Left lung (tissue), 10 donors: ENCODE measurements around the gene ZNF639. TPM values are rescaled to one million over a fixed set of nuclear protein-coding genes. Genes with fewer than 3 reads are reported as not detected.

Experiments used
- ATAC-seq: fragments of 200-7000 bp; cut with Tn5 transposase; one replicate; pipeline ENCODE4 v1.9.1; 2020; ENCODE audit warnings: moderate library complexity
- DNase-seq, 4 donors: peaks; one replicate each; pipeline ENCODE4 v3.0.0-alpha.2; 2013 to 2020
- H3K27ac ChIP-seq, 2 donors: fragments of 200-600 bp; sonication (generic) in 1 of 2; one replicate each; pipeline versions ENCODE4 v1.5.0 to v1.8.0; 2020 to 2021
- H3K27me3 ChIP-seq, 2 donors: fragments of 200-600 bp; sonication (generic) in 1 of 2; one replicate each; pipeline versions ENCODE4 v1.5.0 to v1.8.0; 2020 to 2021
- H3K36me3 ChIP-seq, 2 donors: fragments of 200-600 bp; sonication (generic) in 1 of 2; one replicate each; pipeline versions ENCODE4 v1.5.0 to v1.8.0; 2020 to 2021
- H3K4me1 ChIP-seq, 2 donors: fragments of 200-600 bp; one replicate each; pipeline ENCODE4 v1.8.0; 2021
- H3K4me3 ChIP-seq, 2 donors: fragments of 200-600 bp; sonication (generic) in 1 of 2; one replicate each; pipeline versions ENCODE4 v1.5.0 to v1.8.0; 2020 to 2021; ENCODE audit warnings: mild to moderate bottlenecking in 1 of 2
- H3K9me3 ChIP-seq, 2 donors: fragments of 200-600 bp; sonication (generic) in 1 of 2; one replicate each; pipeline versions ENCODE4 v1.5.0 to v1.8.0; 2020 to 2021
- CTCF ChIP-seq, 2 donors: fragments of 200-600 bp; sonication (generic) in 1 of 2; IDR thresholded peaks; one replicate each; pipeline versions ENCODE4 v1.5.0 to v1.8.0; 2021; ENCODE audit warnings: antibody characterized with exemption in 2 of 2
- intact Hi-C, 2 donors: fragments of 100-400 bp; cut with DNase I; formaldehyde crosslinking; loops; one replicate each; pipeline versions ENCODE4 v1.11.2 to v1.14.2; 2022
- polyA plus RNA-seq, 6 donors: library from polyadenylated mRNA; unstranded; fragments of 120-200 nt; gene quantifications; one replicate each; pipeline ENCODE4 v1.2.1, GENCODE V29; 2013; ENCODE audit not compliant: insufficient read length in 6 of 6
- total RNA-seq, 2 donors: library from RNA; stranded (reverse); fragmentation: NEBNext Ultra II Directional; extraction: Animal tissue kit (Norgen Biotek cat#: 25700); gene quantifications; one replicate each; pipeline ENCODE4 v1.2.1, GENCODE V29; 2021
- donor health status: DM: no; HTN: yes; CAD: no.
- donor health status: DM: no; HTN: no; CAD: no.

Gene ZNF639
- total and polyA plus RNA-seq, 8 donors, result 24.6 to 63.0 (median 55.4) TPM

- H3K9me3 ChIP-seq, result no peaks in the 10 kb centered on the region
- ATAC-seq (no peak), DNase-seq (no peak)
- H3K4me1 ChIP-seq, result peaks cover 4 to 42% of the 10 kb centered on the region in 2 donors
- H3K27me3 ChIP-seq, result no peaks in the 10 kb centered on the region
- intact Hi-C loops, result no loop called here
- peak overlapping the region in 1 of 2 donors; percentile 96 for H3K27ac ChIP-seq
- TF ChIP-seq CTCF (IDR thresholded peaks at IDR 0.05), result no peak
- H3K36me3 ChIP-seq, result peaks cover 0 to 29% of the 10 kb centered on the region in 2 donors
- H3K4me3 ChIP-seq, result peak overlapping the region; percentile 81 to 86
Measured at GRCh38 chr3:179324270-179324754, 1.5 kb downstream of the ZNF639 start.

- DNase-seq (no peak), ATAC-seq (no peak)
- Histone ChIP-seq H3K27me3 (no peaks in the 10 kb centered on the region), H3K36me3 (peaks cover 4 to 86% of the 10 kb centered on the region in 2 donors), H3K9me3 (no peaks in the 10 kb centered on the region), H3K4me3 (no peak overlapping the region), H3K27ac (no peak overlapping the region), H3K4me1 (peaks cover 0 to 9% of the 10 kb centered on the region in 2 donors)
- intact Hi-C loops, result no loop called here
- TF ChIP-seq CTCF (IDR thresholded peaks at IDR 0.05), result no peak
Measured at GRCh38 chr3:179330438-179330837, 7.6 kb downstream of the ZNF639 start.

- Histone ChIP-seq H3K9me3 (no peaks in the 10 kb centered on the region), H3K4me1 (no peaks in the 10 kb centered on the region), H3K4me3 (no peak overlapping the region), H3K27me3 (no peaks in the 10 kb centered on the region), H3K36me3 (peaks cover 4 to 86% of the 10 kb centered on the region in 2 donors), H3K27ac (no peak overlapping the region)
- no peak for TF ChIP-seq CTCF (IDR thresholded peaks at IDR 0.05)
- DNase-seq (no peak), ATAC-seq (no peak)
- intact Hi-C loops, result no loop called here
Measured at GRCh38 chr3:179332240-179332639, 9.4 kb downstream of the ZNF639 start.

- intact Hi-C loops, result no loop called here
- no peak for ATAC-seq
Measured at GRCh38 chr3:179333084-179333483, 10.3 kb downstream of the ZNF639 start.

GRCh38 chr3:179336345-179336929 lies 13.6 kb downstream of the ZNF639 start:
- no peak for ATAC-seq
- Histone ChIP-seq H3K4me1 (no peaks in the 10 kb centered on the region), H3K27me3 (no peaks in the 10 kb centered on the region), H3K9me3 (no peaks in the 10 kb centered on the region), H3K36me3 (peaks cover 4 to 58% of the 10 kb centered on the region in 2 donors), H3K4me3 (no peak overlapping the region), H3K27ac (no peak overlapping the region)
- intact Hi-C loops, result no loop called here
- no peak for DNase-seq
- TF ChIP-seq CTCF (IDR thresholded peaks at IDR 0.05), result no peak

More at GRCh38 chr3:179333084-179333483, 10.3 kb downstream of the ZNF639 start:
- TF ChIP-seq CTCF (IDR thresholded peaks at IDR 0.05), result no peak
- Histone ChIP-seq H3K27ac (no peak overlapping the region), H3K36me3 (peaks cover 4 to 90% of the 10 kb centered on the region in 2 donors), H3K4me1 (no peaks in the 10 kb centered on the region), H3K27me3 (no peaks in the 10 kb centered on the region), H3K4me3 (no peak overlapping the region), H3K9me3 (no peaks in the 10 kb centered on the region)
- no peak for DNase-seq
